Measurements from ENCODE around the gene PAM. TPM values are rescaled to one million over a fixed set of nuclear protein-coding genes. Genes with fewer than 3 reads are reported as not detected.

PAM gene
- total and polyA plus RNA-seq, 8 donors: 27.4 to 322 (median 93.9) TPM

DNA sequence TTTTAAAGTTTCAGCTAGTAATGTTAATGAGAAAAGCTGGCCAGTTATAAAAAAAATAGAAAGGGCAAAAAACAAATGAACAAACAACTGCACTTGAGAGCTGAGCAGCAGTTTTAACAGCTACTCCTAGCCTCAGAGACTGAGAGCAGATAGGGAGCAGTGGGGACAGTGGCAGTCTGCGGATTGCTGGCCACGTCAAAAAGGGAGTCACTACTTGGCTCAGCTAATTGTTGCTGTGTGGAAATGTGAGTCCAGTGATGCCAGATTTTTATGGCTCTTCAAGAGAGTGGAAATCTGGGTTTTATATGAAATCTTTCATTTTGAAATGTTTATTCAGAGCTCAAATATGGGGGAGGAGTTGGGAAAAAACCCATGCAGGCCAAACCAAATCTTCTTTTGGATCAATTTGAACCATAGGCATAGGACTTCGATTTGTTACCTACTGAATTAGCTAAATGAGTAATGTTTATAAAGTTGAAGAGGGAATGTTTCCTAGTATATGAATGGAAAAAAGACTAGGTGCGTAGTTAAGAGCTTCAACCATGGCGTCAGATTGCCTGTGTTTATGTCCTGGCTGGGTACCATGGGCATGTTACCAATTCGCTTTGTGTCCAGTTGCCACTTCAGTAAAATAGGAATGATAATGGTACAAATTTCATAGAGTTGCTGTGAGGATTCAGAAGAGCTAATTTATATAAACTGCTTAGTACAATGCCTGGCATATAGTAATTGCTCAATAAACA, 102.1 kb downstream of the PAM start:
- no peaks in the 10 kb centered on the region for H3K9me3 ChIP-seq
- DNase-seq: no peak
- WGBS, 5 donors: 80 to 91% (median 86%) methylated on average over 6 of the region's 6 CpGs

GRCh38 chr5:102858221-102858620, 103.1 kb downstream of the PAM start:
- DNase-seq: no peak
- peaks cover 0 to 19% (median 0%) of the 10 kb centered on the region in 4 donors for H3K4me1 ChIP-seq
- intact Hi-C loops (cut with DNase I; ENCODE audit: low total_unique reads): no loop called here
- no peaks in the 10 kb centered on the region for H3K9me3 ChIP-seq
- 95 to 100% (median 98%) methylated on average over 1 of the region's 1 CpG for WGBS, 5 donors
- H3K4me3 ChIP-seq: no peak overlapping the region
- H3K27ac ChIP-seq: no peak overlapping the region
- no peaks in the 10 kb centered on the region for H3K36me3 ChIP-seq
- TF ChIP-seq EP300 (IDR thresholded peaks at IDR 0.05) (no peak), POLR2A (IDR thresholded peaks at IDR 0.05) (no peak), POLR2AphosphoS5 (IDR thresholded peaks at IDR 0.05) (no peak)
- TF ChIP-seq, protein P1, sequence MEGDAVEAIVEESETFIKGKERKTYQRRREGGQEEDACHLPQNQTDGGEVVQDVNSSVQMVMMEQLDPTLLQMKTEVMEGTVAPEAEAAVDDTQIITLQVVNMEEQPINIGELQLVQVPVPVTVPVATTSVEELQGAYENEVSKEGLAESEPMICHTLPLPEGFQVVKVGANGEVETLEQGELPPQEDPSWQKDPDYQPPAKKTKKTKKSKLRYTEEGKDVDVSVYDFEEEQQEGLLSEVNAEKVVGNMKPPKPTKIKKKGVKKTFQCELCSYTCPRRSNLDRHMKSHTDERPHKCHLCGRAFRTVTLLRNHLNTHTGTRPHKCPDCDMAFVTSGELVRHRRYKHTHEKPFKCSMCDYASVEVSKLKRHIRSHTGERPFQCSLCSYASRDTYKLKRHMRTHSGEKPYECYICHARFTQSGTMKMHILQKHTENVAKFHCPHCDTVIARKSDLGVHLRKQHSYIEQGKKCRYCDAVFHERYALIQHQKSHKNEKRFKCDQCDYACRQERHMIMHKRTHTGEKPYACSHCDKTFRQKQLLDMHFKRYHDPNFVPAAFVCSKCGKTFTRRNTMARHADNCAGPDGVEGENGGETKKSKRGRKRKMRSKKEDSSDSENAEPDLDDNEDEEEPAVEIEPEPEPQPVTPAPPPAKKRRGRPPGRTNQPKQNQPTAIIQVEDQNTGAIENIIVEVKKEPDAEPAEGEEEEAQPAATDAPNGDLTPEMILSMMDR (IDR thresholded peaks at IDR 0.05): no peak
- no peaks in the 10 kb centered on the region for H3K27me3 ChIP-seq

More for the DNA sequence above, 102.1 kb downstream of the PAM start:
- Histone ChIP-seq H3K4me1 (peaks cover 0 to 15% (median 0%) of the 10 kb centered on the region in 4 donors), H3K36me3 (no peaks in the 10 kb centered on the region), H3K27ac (peak overlapping the region in 2 of 5 donors; percentile 3 to 13), H3K4me3 (no peak overlapping the region), H3K27me3 (no peaks in the 10 kb centered on the region)
- intact Hi-C loops (cut with DNase I; ENCODE audit: low total_unique reads): no loop called here
- no peak for TF ChIP-seq POLR2A (IDR thresholded peaks at IDR 0.05)
- TF ChIP-seq POLR2AphosphoS5 (IDR thresholded peaks at IDR 0.05): peak in 1 of 3 donors; percentile 40
- TF ChIP-seq, protein P1 (IDR thresholded peaks at IDR 0.05): no peak
- TF ChIP-seq EP300 (IDR thresholded peaks at IDR 0.05): peak; percentile 56

GRCh38 chr5:102858808-102859207, 103.7 kb downstream of the PAM start:
- H3K27ac ChIP-seq: no peak overlapping the region
- intact Hi-C loops (cut with DNase I; ENCODE audit: low total_unique reads): no loop called here

DNA sequence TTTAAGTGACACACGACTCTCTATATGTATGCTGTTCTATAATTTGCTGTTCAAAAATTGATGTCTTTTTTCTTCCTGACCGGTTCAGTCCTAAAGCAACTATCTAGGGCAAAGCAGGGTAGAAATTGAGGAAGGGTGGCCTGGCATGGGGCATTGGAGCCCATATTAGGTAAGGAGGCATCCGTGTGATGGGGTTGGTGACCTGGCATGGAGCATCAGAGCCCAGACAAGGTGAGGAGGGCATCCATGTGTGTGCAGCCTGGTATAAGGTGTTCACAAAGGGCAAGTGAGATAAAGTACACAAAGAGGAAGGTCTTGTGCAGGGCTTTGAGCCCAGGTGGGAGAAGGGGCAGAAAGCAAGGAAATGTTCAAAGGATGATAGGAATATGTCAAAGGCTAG, 104.9 kb downstream of the PAM start:
- Histone ChIP-seq H3K27ac (no peak overlapping the region), H3K36me3 (no peaks in the 10 kb centered on the region), H3K4me3 (no peak overlapping the region), H3K9me3 (no peaks in the 10 kb centered on the region), H3K4me1 (peaks cover 0 to 34% (median 2%) of the 10 kb centered on the region in 4 donors), H3K27me3 (no peaks in the 10 kb centered on the region)
- 87 to 98% (median 96%) methylated on average over 3 of the region's 3 CpGs for WGBS, 5 donors
- intact Hi-C loops (cut with DNase I; ENCODE audit: low total_unique reads): no loop called here
- no peak for DNase-seq
- TF ChIP-seq EP300 (IDR thresholded peaks at IDR 0.05) (no peak), POLR2AphosphoS5 (IDR thresholded peaks at IDR 0.05) (no peak), POLR2A (IDR thresholded peaks at IDR 0.05) (no peak)
- TF ChIP-seq, protein P1 (IDR thresholded peaks at IDR 0.05): no peak

More at GRCh38 chr5:102858808-102859207, 103.7 kb downstream of the PAM start:
- Histone ChIP-seq H3K9me3 (no peaks in the 10 kb centered on the region), H3K4me3 (no peak overlapping the region), H3K27me3 (no peaks in the 10 kb centered on the region), H3K36me3 (no peaks in the 10 kb centered on the region), H3K4me1 (peaks cover 0 to 22% (median 0%) of the 10 kb centered on the region in 4 donors)
- WGBS, 5 donors: 73 to 79% (median 78%) methylated on average over 4 of the region's 4 CpGs
- TF ChIP-seq, protein P1 (IDR thresholded peaks at IDR 0.05): no peak
- TF ChIP-seq EP300 (IDR thresholded peaks at IDR 0.05) (no peak), POLR2AphosphoS5 (IDR thresholded peaks at IDR 0.05) (no peak), POLR2A (IDR thresholded peaks at IDR 0.05) (no peak)
- DNase-seq: no peak
